GM23338 (cell line): ENCODE results near the gene CX3CR1. TPM values are rescaled to one million over a fixed set of nuclear protein-coding genes. Genes with fewer than 3 reads are reported as not detected.

Source experiments
- ATAC-seq: fragments of 200-7000 bp; cut with Tn5 transposase; 3 replicates; pipeline ENCODE4 v1.9.1; 2020
- DNase-seq: peaks from one replicate; pipeline ENCODE4 v3.0.0-alpha.2; 2015; ENCODE audit warnings: low spot score
- H2AFZ ChIP-seq: fragments of 200-600 bp; sonication (generic); 2 replicates; pipeline ENCODE4 v1.8.0; 2016; ENCODE audit warnings: antibody characterized with exemption, mild to moderate bottlenecking, moderate library complexity
- H3F3A ChIP-seq: fragments of 200-600 bp; sonication (generic); replicated peaks from 2 replicates; pipeline ENCODE4 v1.8.0; 2017; ENCODE audit warnings: antibody characterized with exemption, mixed run types, low read depth
- H3K27ac ChIP-seq: fragments of 200-600 bp; sonication (generic); 2 replicates; pipeline ENCODE4 v1.6.1; 2016; ENCODE audit warnings: low read depth
- H3K27me3 ChIP-seq: fragments of 200-600 bp; sonication (generic); 2 replicates; pipeline ENCODE4 v1.8.0; 2016; ENCODE audit warnings: mild to moderate bottlenecking, mixed run types, moderate library complexity; ENCODE audit not compliant: insufficient read depth
- H3K36me3 ChIP-seq: fragments of 200-600 bp; sonication (generic); 2 replicates; pipeline ENCODE4 v1.8.0; 2016; ENCODE audit warnings: mild to moderate bottlenecking; ENCODE audit not compliant: insufficient read depth
- H3K4me1 ChIP-seq: fragments of 200-600 bp; sonication (generic); 2 replicates; pipeline ENCODE4 v1.8.0; 2016; ENCODE audit warnings: mild to moderate bottlenecking, moderate library complexity; ENCODE audit not compliant: insufficient read depth
- H3K4me2 ChIP-seq: fragments of 200-600 bp; sonication (generic); 2 replicates; pipeline ENCODE4 v1.7.1; 2017; ENCODE audit warnings: mixed run types
- H3K4me3 ChIP-seq: fragments of 200-600 bp; sonication (generic); 2 replicates; pipeline ENCODE4 v1.6.1; 2016; ENCODE audit warnings: mixed run types
- H3K79me2 ChIP-seq: fragments of 200-600 bp; sonication (generic); replicated peaks from 2 replicates; pipeline ENCODE4 v1.8.0; 2017; ENCODE audit warnings: mild to moderate bottlenecking; ENCODE audit not compliant: insufficient read depth
- H3K9me2 ChIP-seq: fragments of 200-600 bp; sonication (generic); 2 replicates; pipeline ENCODE4 v1.8.0; 2017; ENCODE audit not compliant: insufficient read depth
- H4K20me1 ChIP-seq: fragments of 200-600 bp; sonication (generic); replicated peaks from 2 replicates; pipeline ENCODE4 v1.8.0; 2017; ENCODE audit warnings: mild to moderate bottlenecking; ENCODE audit not compliant: insufficient read depth
- H3K27ac Mint-ChIP-seq: 2 replicates; pipeline ENCODE4 v1.8.0; 2020; ENCODE audit warnings: inconsistent platforms, mild to moderate bottlenecking, moderate library complexity, mixed read lengths
- H3K27me3 Mint-ChIP-seq: 3 replicates; pipeline ENCODE4 v1.8.0; 2022; ENCODE audit warnings: low read depth, mild to moderate bottlenecking, moderate library complexity, mixed read lengths, inconsistent platforms; ENCODE audit not compliant: insufficient read depth, poor library complexity
- H3K36me3 Mint-ChIP-seq: 3 replicates; pipeline ENCODE4 v1.8.0; 2021; ENCODE audit warnings: low read depth, mild to moderate bottlenecking, inconsistent platforms, moderate library complexity, mixed read lengths
- H3K4me1 Mint-ChIP-seq: 3 replicates; pipeline ENCODE4 v1.8.0; 2020; ENCODE audit warnings: mild to moderate bottlenecking, inconsistent platforms, mixed read lengths
- H3K4me3 Mint-ChIP-seq: 3 replicates; pipeline ENCODE4 v1.8.0; 2021; ENCODE audit warnings: moderate library complexity, mild to moderate bottlenecking, inconsistent platforms, mixed read lengths
- H3K9me3 Mint-ChIP-seq: 3 replicates; pipeline ENCODE4 v1.8.0; 2020; ENCODE audit warnings: moderate library complexity, mild to moderate bottlenecking, inconsistent platforms, mixed read lengths
- CREB1 ChIP-seq: fragments of 250-450 bp; sonication (Bioruptor Pico); IDR thresholded peaks from 2 replicates; pipeline ENCODE4 v1.5.0; 2020; ENCODE audit warnings: low read depth, mild to moderate bottlenecking, moderate library complexity
- CTCF ChIP-seq, 2 experiments: fragments of 200-600 bp in 1 of 2; sonication (generic) in 1 of 2; conservative IDR thresholded peaks; 2 replicates each; pipeline versions ENCODE4 v1.5.1 to v1.6.1; 2016 to 2017; ENCODE audit warnings: antibody characterized with exemption in 2 of 2, low read depth in 2 of 2, mild to moderate bottlenecking in 2 of 2, moderate library complexity in 1 of 2
- ETS1 ChIP-seq: IDR thresholded peaks from 2 replicates; pipeline ENCODE4 v1.6.1; 2016; ENCODE audit warnings: antibody characterized with exemption
- EZH2 ChIP-seq: fragments of 200-600 bp; sonication (generic); IDR thresholded peaks from one replicate; pipeline ENCODE4 v1.8.0; 2017; ENCODE audit warnings: antibody characterized with exemption, mild to moderate bottlenecking, low read depth; ENCODE audit not compliant: unreplicated experiment
- EZH2phosphoT487 ChIP-seq: fragments of 200-600 bp; sonication (generic); IDR thresholded peaks from one replicate; pipeline ENCODE4 v1.8.1; 2018; ENCODE audit warnings: antibody characterized with exemption; ENCODE audit not compliant: unreplicated experiment
- JUNB ChIP-seq: IDR thresholded peaks from one replicate; pipeline ENCODE4 v1.6.1; 2016; ENCODE audit warnings: antibody characterized with exemption; ENCODE audit not compliant: unreplicated experiment
- NANOG ChIP-seq: IDR thresholded peaks from 2 replicates; pipeline ENCODE4 v1.6.1; 2016; ENCODE audit warnings: antibody characterized with exemption, borderline replicate concordance
- POLR2AphosphoS5 ChIP-seq: IDR thresholded peaks from 2 replicates; pipeline ENCODE4 v1.6.1; 2016; ENCODE audit warnings: antibody characterized with exemption, low read depth
- REST ChIP-seq: IDR thresholded peaks from one replicate; pipeline ENCODE4 v1.6.1; 2018; ENCODE audit warnings: antibody characterized with exemption; ENCODE audit not compliant: unreplicated experiment
- STAT1 ChIP-seq: IDR thresholded peaks from one replicate; pipeline ENCODE4 v1.6.1; 2016; ENCODE audit warnings: antibody characterized with exemption; ENCODE audit not compliant: unreplicated experiment
- ZNF114 ChIP-seq: fragments of 250-450 bp; sonication (Bioruptor Pico); IDR thresholded peaks from 2 replicates; pipeline ENCODE4 v1.5.0; 2020; ENCODE audit warnings: mild to moderate bottlenecking, moderate library complexity
- ZNF331 ChIP-seq: fragments of 250-450 bp; sonication (Bioruptor Pico); IDR thresholded peaks from 2 replicates; pipeline ENCODE4 v1.5.0; 2020; ENCODE audit warnings: low read depth, mild to moderate bottlenecking, moderate library complexity
- polyA plus RNA-seq: library from polyadenylated mRNA; unstranded; fragments of >200 nt; fragmentation: Nextera tagmentation; extraction: Ambion mirVana; gene quantifications from 2 replicates; pipeline ENCODE4 v1.2.1, GENCODE V29; 2016
- total RNA-seq: library from RNA; depleted of rRNA; stranded (reverse); fragments of >200 nt; shearing (Covaris generic); gene quantifications from 2 replicates; pipeline ENCODE4 v1.2.3, GENCODE V29; 2014
- TF ChIP-seq, protein P1 (sequence below): fragments of 250-450 bp; sonication (Bioruptor Pico); IDR thresholded peaks from 2 replicates; pipeline ENCODE4 v1.5.0; 2020; ENCODE audit warnings: mild to moderate bottlenecking, moderate library complexity

Gene CX3CR1
- total and polyA plus RNA-seq, 2 experiments from 2014 or later, result 0.24 to 0.42 TPM

GRCh38 chr3:39234651-39235050 lies 45.2 kb downstream of the CX3CR1 start:
- DNase-seq (no peak), ATAC-seq (no peak; the same call in 1 of the 3 replicates)
- TF ChIP-seq ETS1 (no peak), CTCF (conservative IDR thresholded peaks at IDR 0.05; ENCODE audit: low read depth in 2 of 2) (no peak), JUNB (no peak), STAT1 (no peak), ZNF331 (CRISPR knock-in tag) (no peak), EZH2phosphoT487 (no peak), EZH2 (no peak), REST (no peak), NANOG (no peak), CREB1 (CRISPR knock-in tag) (no peak), POLR2AphosphoS5 (no peak), ZNF114 (CRISPR knock-in tag) (no peak)
- TF ChIP-seq, protein P1, sequence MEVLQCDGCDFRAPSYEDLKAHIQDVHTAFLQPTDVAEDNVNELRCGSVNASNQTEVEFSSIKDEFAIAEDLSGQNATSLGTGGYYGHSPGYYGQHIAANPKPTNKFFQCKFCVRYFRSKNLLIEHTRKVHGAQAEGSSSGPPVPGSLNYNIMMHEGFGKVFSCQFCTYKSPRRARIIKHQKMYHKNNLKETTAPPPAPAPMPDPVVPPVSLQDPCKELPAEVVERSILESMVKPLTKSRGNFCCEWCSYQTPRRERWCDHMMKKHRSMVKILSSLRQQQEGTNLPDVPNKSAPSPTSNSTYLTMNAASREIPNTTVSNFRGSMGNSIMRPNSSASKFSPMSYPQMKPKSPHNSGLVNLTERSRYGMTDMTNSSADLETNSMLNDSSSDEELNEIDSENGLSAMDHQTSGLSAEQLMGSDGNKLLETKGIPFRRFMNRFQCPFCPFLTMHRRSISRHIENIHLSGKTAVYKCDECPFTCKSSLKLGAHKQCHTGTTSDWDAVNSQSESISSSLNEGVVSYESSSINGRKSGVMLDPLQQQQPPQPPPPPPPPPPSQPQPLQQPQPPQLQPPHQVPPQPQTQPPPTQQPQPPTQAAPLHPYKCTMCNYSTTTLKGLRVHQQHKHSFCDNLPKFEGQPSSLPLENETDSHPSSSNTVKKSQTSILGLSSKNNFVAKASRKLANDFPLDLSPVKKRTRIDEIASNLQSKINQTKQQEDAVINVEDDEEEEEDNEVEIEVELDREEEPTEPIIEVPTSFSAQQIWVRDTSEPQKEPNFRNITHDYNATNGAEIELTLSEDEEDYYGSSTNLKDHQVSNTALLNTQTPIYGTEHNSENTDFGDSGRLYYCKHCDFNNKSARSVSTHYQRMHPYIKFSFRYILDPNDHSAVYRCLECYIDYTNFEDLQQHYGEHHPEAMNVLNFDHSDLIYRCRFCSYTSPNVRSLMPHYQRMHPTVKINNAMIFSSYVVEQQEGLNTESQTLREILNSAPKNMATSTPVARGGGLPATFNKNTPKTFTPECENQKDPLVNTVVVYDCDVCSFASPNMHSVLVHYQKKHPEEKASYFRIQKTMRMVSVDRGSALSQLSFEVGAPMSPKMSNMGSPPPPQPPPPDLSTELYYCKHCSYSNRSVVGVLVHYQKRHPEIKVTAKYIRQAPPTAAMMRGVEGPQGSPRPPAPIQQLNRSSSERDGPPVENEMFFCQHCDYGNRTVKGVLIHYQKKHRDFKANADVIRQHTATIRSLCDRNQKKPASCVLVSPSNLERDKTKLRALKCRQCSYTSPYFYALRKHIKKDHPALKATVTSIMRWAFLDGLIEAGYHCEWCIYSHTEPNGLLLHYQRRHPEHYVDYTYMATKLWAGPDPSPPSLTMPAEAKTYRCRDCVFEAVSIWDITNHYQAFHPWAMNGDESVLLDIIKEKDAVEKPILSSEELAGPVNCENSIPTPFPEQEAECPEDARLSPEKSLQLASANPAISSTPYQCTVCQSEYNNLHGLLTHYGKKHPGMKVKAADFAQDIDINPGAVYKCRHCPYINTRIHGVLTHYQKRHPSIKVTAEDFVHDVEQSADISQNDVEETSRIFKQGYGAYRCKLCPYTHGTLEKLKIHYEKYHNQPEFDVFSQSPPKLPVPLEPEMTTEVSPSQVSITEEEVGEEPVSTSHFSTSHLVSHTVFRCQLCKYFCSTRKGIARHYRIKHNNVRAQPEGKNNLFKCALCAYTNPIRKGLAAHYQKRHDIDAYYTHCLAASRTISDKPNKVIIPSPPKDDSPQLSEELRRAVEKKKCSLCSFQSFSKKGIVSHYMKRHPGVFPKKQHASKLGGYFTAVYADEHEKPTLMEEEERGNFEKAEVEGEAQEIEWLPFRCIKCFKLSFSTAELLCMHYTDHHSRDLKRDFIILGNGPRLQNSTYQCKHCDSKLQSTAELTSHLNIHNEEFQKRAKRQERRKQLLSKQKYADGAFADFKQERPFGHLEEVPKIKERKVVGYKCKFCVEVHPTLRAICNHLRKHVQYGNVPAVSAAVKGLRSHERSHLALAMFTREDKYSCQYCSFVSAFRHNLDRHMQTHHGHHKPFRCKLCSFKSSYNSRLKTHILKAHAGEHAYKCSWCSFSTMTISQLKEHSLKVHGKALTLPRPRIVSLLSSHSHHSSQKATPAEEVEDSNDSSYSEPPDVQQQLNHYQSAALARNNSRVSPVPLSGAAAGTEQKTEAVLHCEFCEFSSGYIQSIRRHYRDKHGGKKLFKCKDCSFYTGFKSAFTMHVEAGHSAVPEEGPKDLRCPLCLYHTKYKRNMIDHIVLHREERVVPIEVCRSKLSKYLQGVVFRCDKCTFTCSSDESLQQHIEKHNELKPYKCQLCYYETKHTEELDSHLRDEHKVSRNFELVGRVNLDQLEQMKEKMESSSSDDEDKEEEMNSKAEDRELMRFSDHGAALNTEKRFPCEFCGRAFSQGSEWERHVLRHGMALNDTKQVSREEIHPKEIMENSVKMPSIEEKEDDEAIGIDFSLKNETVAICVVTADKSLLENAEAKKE, result no peak
- H2AFZ ChIP-seq, result peak overlapping the region; percentile 10; the same call in 1 of the 2 replicates
- Mint-ChIP-seq H3K27me3 (peaks cover 2% of the 10 kb centered on the region), H3K27ac (no peak overlapping the region), H3K4me1 (peaks cover 3% of the 10 kb centered on the region; the same call in 1 of the 3 replicates), H3K9me3 (no peaks in the 10 kb centered on the region), H3K4me3 (no peak overlapping the region), H3K36me3 (no peaks in the 10 kb centered on the region)
- H3K4me3 ChIP-seq, result no peak overlapping the region
- no peak overlapping the region for H3K27ac ChIP-seq
- H3K4me2 ChIP-seq, result no peak overlapping the region
- H3K36me3 ChIP-seq, result no peaks in the 10 kb centered on the region
- H3K4me1 ChIP-seq, result no peaks in the 10 kb centered on the region
- no peaks in the 10 kb centered on the region for H3K27me3 ChIP-seq
- H3F3A ChIP-seq, result no peaks in the 10 kb centered on the region
- no peaks in the 10 kb centered on the region for H3K9me2 ChIP-seq
- H4K20me1 ChIP-seq, result no peaks in the 10 kb centered on the region
- H3K79me2 ChIP-seq, result no peaks in the 10 kb centered on the region
